Choroid plexus epithelial cell (primary cell): ENCODE results near the gene GRAMD1B.
"Not testable (repeated sequence)": the region's sequence is repeated elsewhere in the genome, so short reads cannot be mapped to it uniquely, and the experiment has no call there.

ENCODE experiments used
- DNase-seq: peaks from one replicate; pipeline ENCODE4 v3.0.0-alpha.2; 2010; ENCODE audit warnings: low read depth
- H3K4me3 ChIP-seq: 2 replicates; pipeline ENCODE4 v1.5.1; 2011; ENCODE audit warnings: low read depth, mild to moderate bottlenecking, control low read depth, low read length, moderate library complexity
- CTCF ChIP-seq: conservative IDR thresholded peaks from 2 replicates; pipeline ENCODE4 v1.5.1; 2011; ENCODE audit warnings: low read depth, mild to moderate bottlenecking, control low read depth, inconsistent platforms, low read length, moderate library complexity

Gene GRAMD1B

DNA sequence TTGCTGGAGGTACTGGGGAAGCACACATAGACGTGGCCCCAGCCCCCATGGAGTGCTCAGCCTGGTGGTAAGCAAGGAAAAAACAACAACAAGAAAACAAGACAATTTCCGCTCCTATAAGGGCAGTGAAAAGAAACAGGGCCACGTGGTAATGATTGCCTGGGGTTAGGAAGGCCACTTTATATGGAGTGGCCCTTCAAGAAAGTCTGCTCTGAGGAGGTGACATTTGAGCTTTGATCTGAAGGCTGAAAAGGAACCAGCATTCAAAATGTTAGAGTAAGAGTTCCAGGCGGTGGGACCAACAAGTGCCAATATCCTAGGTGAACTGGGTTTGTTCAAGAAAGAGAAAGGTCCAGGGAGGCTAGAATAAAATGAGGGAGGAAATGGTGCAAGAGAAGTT, 136.8 kb downstream of the GRAMD1B start:
- no peak overlapping the region for H3K4me3 ChIP-seq
- no peak for TF ChIP-seq CTCF
- DNase-seq: no peak

DNA sequence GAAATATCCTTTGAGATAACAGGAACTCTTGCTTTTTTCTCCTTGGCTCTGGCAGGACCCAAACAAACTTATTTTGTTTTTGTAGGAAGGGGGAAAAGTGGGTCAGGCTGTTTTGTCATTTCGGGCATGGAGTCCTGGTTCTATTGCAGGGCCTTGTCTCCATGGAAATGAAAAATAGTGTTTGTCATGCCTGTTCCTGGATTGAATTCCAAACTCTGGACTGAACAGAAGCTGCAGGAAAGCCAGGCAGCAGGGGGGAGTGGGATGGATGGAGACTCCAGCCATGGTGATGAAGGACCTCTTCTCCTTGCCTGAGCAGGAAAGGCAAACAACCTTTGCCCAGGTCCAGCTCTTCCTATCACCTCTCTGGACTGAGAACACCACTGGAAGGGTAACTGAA, 137.4 kb downstream of the GRAMD1B start:
- no peak for TF ChIP-seq CTCF
- no peak overlapping the region for H3K4me3 ChIP-seq
- no peak for DNase-seq

DNA sequence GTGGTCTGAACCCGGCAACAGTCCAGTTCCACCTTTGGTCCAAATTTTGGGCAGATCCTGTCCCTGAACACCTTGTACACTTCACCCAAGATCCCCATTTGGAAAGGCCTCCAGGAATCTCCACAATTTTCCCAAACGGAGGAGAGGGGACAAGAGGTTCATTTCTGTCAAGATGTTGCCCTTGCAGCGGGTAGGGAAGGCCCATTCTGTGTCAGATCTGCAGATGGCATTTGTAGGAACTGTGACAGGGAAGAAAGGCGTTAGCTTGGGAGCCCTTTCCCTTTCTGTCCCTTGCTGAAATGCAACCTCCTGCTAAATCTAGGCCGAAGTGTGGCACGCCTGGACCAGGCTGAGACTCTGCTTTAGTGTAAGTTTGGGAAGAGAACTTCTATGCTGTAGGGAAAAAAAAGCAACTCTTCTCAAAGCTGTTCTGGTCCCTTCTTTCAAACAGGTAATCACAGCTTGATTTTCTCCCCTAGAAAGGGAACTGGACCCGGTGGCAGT, 138.3 kb downstream of the GRAMD1B start:
- no peak overlapping the region for H3K4me3 ChIP-seq
- DNase-seq: no peak
- TF ChIP-seq CTCF: no peak

- no peak overlapping the region for H3K4me3 ChIP-seq
- no peak for TF ChIP-seq CTCF
- no peak for DNase-seq
These were observed 139.3 kb downstream of the GRAMD1B start for GRCh38 chr11:123569393-123569792.

DNA sequence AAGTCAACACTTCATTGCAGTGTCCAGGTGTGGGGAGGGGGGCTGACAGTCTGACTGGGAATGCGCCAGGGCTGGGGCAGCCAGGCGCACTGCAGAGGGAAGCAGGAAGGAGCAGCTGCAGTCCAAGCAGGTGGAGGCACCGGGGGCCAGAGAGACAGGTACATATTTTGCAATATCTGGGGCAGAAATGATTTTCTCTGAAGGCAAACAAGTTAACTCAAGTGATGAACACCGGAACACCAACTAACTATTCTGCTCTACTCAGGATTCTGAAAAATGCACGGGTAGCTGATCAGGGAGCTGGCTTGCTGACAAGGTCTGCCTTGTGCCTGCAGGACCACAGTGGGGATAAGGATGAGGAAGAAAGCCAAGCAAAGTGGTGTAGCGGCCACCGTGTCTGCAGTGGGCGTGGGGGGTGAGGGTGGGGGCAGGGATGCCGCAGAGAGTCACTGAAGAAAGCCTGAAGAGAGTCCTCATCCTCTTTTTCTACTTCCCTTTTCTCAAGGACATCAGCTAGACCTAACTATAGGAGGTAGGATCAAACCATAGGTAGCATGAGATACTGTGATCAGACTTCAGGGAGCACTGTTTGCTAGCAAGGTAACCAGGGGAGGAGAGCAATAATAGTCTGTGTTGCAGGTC, 141.0 kb downstream of the GRAMD1B start:
- DNase-seq: no peak
- no peak overlapping the region for H3K4me3 ChIP-seq
- TF ChIP-seq CTCF: no peak

- not testable (repeated sequence) for H3K4me3 ChIP-seq, DNase-seq
These were observed 142.7 kb downstream of the GRAMD1B start for GRCh38 chr11:123572791-123573190.

DNA sequence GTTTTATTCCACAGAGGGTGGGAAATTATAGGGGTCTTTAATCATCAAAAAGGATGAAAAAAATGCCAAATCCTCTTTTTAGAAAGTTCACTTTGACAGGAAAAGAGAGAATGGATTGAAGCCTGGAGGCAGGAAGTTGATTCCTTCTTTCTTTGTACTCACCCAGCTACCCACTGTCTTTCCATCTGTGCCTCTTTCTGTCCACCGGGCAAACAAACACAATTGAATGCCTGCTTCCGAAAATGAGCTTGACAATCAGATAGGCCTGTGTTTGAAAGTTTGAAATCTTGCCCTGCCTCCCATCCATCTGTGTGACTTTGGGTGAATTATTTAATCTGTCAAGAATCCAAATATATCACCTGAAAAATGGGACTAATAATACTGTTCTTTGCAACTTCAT, 143.2 kb downstream of the GRAMD1B start:
- no peak for DNase-seq
- no peak for TF ChIP-seq CTCF
- H3K4me3 ChIP-seq: no peak overlapping the region
